ENCODE measurements around the gene CBL. TPM values are rescaled to one million over a fixed set of nuclear protein-coding genes. Genes with fewer than 3 reads are reported as not detected.

Gene CBL
- total and polyA plus RNA-seq, 9 donors, result 3.6 to 17.9 (median 12.3) TPM

DNA sequence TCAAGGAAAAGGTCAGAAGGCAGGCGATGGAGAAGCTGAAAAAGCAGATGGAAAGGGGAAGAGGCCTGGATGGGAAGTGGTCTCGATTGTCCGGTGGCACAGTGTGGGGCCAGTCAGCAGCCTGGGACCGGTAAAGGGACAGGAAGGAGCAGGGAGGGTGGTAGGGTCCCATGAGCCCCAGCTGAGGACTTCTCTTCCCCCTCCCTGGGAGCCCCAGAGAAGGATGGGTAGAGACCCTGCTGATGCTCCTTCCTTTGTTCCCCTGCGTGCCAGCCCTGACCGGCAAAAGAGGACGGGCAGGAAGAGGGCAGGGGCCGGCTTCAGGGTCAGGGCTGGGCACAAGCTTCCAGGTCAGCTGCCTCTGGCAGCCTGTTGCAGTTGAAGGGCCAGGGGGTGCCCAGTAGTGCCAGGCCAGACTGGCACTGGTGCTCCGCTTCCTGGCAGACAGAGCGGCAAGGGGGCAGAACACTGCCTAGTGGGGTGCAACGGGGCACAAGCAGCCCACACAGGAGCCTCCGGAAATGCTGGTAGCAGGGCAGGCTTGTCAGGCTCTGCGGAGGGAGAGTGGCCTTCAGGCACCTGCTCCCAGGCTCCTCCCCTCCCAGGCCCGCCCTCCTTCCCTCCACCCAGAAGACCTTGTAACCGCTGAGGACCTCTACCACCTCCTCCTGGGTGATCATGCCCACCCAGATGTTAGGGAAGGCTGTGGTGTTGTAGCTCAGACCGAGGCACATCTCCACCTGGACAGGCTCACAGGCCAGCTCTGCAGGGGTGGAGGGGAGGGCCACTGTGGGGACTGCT lies 135.3 kb downstream of the CBL start:
- 58 to 61% (median 59%) methylated on average over 14 to 16 of the region's 16 CpGs for WGBS, 3 donors
- H3K36me3 ChIP-seq, result no peaks in the 10 kb centered on the region
- no peaks in the 10 kb centered on the region for H3K27me3 ChIP-seq
- H3K4me1 ChIP-seq (ENCODE audit: insufficient read depth), result peaks cover 3% of the 10 kb centered on the region
- no peaks in the 10 kb centered on the region for H3K9me3 ChIP-seq
- intact Hi-C loops (cut with DNase I), result no loop called here
- H3K27ac ChIP-seq, result peak overlapping the region in 1 of 2 donors; percentile 60
- DNase-seq, result no peak
- no peak overlapping the region for H3K4me3 ChIP-seq
- TF ChIP-seq EP300 (IDR thresholded peaks at IDR 0.05) (no peak), POLR2A (IDR thresholded peaks at IDR 0.05) (no peak)
- TF ChIP-seq, protein P1, sequence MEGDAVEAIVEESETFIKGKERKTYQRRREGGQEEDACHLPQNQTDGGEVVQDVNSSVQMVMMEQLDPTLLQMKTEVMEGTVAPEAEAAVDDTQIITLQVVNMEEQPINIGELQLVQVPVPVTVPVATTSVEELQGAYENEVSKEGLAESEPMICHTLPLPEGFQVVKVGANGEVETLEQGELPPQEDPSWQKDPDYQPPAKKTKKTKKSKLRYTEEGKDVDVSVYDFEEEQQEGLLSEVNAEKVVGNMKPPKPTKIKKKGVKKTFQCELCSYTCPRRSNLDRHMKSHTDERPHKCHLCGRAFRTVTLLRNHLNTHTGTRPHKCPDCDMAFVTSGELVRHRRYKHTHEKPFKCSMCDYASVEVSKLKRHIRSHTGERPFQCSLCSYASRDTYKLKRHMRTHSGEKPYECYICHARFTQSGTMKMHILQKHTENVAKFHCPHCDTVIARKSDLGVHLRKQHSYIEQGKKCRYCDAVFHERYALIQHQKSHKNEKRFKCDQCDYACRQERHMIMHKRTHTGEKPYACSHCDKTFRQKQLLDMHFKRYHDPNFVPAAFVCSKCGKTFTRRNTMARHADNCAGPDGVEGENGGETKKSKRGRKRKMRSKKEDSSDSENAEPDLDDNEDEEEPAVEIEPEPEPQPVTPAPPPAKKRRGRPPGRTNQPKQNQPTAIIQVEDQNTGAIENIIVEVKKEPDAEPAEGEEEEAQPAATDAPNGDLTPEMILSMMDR (IDR thresholded peaks at IDR 0.05), result no peak

DNA sequence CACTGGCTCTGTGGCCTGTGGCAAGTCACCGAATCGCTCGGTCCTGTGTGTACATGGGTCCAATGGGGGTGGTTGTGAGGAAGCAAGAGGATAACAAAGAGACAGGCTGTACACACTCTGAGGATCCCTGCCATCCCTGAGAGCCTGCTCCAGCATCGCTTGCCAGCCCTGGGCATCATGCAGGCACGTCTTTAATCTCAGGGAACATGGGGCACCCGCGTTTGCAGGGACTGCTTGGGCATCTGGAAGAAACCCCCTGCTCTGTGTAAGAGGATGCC lies 135.8 kb downstream of the CBL start:
- no peak for DNase-seq
- intact Hi-C loops (cut with DNase I), result no loop called here

DNA sequence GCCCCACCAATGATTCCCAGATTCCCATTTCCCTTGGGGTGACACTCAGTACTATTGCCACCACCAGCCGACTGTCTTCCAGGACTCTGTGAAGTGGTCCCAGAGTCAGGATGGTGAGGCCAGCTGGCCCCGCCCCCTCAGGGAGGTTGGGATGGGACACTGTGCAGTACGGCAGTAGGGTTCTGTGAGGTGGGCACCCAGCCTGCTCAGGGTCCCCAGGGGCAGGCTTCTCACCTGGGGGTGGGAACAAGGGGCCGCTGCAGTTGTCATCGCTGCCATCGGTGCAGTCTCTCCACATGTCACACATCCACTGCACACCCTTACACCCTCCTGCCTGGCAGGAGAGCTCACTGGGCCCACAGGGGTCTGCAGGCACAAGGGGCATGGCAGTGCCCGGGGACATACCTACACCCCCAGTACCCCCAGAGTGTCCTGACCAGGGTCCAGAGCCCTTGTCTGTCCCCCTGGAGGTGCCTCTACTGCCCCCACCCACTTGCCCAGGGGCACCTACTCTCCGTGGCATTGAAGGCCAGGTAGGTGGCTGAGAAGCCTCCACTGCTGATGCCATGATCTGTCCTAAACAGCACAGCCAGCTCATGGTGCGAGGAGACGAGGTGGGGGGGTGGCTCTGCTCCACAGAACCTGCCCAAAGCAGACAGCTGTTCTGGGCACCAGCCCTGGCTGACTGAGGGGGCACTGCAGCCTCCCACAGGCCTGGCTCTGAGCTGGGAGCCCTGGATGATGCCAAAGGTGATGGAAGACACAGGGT lies 136.4 kb downstream of the CBL start:
- no peak overlapping the region for H3K4me3 ChIP-seq
- WGBS, 3 donors, result 76 to 84% (median 80%) methylated on average over 8 to 10 of the region's 10 CpGs
- H3K9me3 ChIP-seq, result no peaks in the 10 kb centered on the region
- intact Hi-C loops (cut with DNase I), result no loop called here
- H3K36me3 ChIP-seq, result no peaks in the 10 kb centered on the region
- H3K4me1 ChIP-seq (ENCODE audit: insufficient read depth), result peaks cover 3% of the 10 kb centered on the region
- no peak overlapping the region for H3K27ac ChIP-seq
- H3K27me3 ChIP-seq, result no peaks in the 10 kb centered on the region
- DNase-seq, result no peak
- TF ChIP-seq POLR2A (IDR thresholded peaks at IDR 0.05) (no peak), EP300 (IDR thresholded peaks at IDR 0.05) (no peak)
- TF ChIP-seq, protein P1 (IDR thresholded peaks at IDR 0.05), result no peak

More for the DNA sequence above, 135.8 kb downstream of the CBL start:
- WGBS, 3 donors, result 61 to 74% (median 72%) methylated on average over 7 of the region's 7 CpGs
- Histone ChIP-seq H3K27me3 (no peaks in the 10 kb centered on the region), H3K27ac (no peak overlapping the region), H3K4me1 (ENCODE audit: insufficient read depth) (peaks cover 3% of the 10 kb centered on the region), H3K9me3 (no peaks in the 10 kb centered on the region), H3K4me3 (no peak overlapping the region), H3K36me3 (no peaks in the 10 kb centered on the region)
- TF ChIP-seq POLR2A (IDR thresholded peaks at IDR 0.05) (no peak), EP300 (IDR thresholded peaks at IDR 0.05) (no peak)
- TF ChIP-seq, protein P1 (IDR thresholded peaks at IDR 0.05), result no peak

DNA sequence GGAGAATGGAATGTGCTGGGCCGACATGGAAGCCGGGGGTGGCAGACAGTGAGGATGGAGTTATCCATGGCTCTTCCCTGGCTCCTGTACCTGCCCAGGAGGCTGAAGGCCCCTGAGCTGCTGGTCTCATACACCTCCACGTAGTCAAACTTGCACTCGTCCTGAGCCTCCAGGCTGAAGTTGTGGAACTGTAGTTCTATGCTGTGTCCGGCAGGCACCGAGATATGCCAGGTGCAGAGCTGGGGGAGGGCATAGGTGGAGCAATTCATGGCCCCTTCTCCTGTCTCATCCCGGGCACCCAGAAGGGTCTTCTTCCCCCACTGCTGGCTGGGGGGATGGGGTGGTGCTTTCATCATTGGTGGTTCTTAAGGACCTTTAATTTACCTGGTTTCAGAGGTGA lies 137.6 kb downstream of the CBL start:
- Histone ChIP-seq H3K9me3 (no peaks in the 10 kb centered on the region), H3K27me3 (no peaks in the 10 kb centered on the region), H3K4me1 (ENCODE audit: insufficient read depth) (peaks cover 3% of the 10 kb centered on the region), H3K27ac (no peak overlapping the region), H3K4me3 (no peak overlapping the region), H3K36me3 (no peaks in the 10 kb centered on the region)
- WGBS, 3 donors, result 64 to 75% (median 66%) methylated on average over 7 of the region's 7 CpGs
- intact Hi-C loops (cut with DNase I), result no loop called here
- no peak for DNase-seq
- no peak for TF ChIP-seq EP300 (IDR thresholded peaks at IDR 0.05)
- TF ChIP-seq POLR2A (IDR thresholded peaks at IDR 0.05), result no peak
- TF ChIP-seq, protein P1 (IDR thresholded peaks at IDR 0.05), result no peak
